Measurements from ENCODE around the gene UBE2N.
"Not testable (repeated sequence)": the region's sequence is repeated elsewhere in the genome, so short reads cannot be mapped to it uniquely, and the experiment has no call there.

UBE2N gene

DNA sequence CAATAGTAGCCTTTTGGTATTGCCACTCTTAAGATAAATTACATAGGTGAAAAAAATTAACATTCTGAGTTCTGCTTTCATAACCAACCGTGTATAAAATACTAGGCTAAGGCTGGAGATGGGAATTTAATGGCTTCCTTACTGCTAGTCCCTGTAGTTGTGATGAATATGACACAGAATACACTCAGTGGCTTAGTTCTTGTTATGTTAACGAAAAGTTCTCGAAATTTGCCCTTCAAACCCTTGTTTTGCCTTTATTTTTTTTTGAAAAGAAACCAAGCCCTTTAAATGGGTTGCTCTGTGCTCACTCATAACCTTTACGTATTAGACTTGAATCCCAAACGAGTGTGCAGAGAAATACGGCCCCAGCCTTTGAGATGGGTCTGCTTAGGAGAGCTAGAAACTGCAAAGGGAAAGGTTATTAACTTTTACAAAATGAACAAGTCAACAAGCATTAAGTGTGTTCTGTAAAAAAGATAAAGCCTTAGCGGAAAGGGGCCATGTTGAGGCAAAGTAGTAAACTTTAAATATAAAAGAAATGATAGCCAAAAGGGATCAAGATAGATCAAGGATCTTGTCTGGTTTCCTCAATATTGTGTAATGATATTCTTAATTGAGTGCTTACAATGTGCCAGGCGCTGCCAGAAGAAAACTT, 62.3 kb downstream of the UBE2N start:
- DNase-seq, result no peak

DNA sequence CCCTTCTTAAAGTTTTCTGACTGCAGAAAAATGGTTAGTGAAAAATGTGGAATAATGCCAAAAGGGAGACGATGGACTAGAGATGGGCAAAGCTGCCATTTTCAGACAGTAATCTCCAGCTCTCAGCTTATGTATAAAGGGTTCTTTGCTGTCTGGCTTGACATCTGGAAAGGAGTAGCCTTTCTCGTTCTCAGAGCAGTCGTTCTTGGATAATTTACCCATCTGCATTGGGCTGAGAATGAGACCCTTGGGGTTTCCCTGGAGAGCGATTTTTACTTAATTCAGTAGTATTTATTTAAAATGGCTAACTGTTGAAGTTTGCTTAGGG, 62.8 kb downstream of the UBE2N start:
- no peak for DNase-seq

- not testable (repeated sequence) for DNase-seq
Measured at GRCh38 chr12:93378196-93378997, 63.4 kb downstream of the UBE2N start.

GRCh38 chr12:93377252-93378195, 64.2 kb downstream of the UBE2N start, which contains the start of gene NUDT4:
TSS of gene NUDT4 (plus strand) at chr12:93377925. CDS start at chr12:93378323, 398 bp downstream.
- peak; percentile 62 for DNase-seq

- DNase-seq, result no peak
Measured at GRCh38 chr12:93376436-93377251, 65.1 kb downstream of the UBE2N start.

DNA sequence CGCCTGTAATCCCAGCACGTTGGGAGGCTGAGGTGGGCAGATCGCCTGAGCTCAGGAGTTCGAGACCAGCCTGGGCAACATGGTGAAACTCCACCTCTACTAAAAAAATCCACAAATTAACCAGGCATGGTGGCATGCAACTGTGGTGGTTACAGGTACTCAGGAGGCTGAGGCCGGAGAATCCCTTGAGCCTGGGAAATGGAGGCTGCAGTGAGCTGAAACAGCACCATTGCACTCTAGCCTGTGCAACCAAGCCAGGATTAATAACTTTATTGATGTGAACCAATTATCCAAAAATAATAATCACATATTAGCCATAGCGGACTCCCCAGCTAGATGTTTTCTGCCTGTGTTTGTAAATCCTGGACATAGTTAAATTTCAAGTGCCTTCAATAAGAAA, 65.8 kb downstream of the UBE2N start:
- DNase-seq, result no peak

DNA sequence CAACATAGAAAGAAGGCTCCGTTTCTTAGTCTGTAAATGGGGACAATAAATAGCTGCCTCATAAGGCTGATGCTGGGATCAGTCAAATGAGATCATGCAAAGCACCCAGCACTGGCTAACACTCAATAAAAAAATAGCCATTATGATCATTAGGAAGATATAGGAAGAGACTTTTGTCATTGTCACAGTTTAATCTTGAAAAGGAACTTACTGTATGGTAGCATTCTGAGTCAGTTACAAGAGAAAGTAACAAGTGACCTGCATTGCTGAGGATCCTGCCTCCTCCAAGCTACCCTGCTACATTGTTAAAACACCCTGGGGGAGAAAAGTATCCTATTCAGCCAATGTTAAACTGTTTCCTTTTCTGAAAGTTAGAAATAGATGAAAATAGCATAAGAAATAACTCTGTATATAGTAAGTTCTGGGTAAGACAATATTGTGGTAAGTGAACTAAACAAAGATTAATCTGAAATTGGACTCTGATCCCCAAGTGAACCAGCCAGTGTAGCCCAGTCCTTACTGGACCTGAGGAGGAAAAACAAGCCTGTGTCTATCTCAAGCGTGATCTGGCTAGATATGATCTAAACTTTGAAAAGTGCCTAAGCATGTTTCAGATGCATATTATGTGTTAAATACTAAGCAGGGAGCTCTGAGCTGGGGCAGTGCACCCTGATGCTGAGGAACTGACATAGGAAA, 67.6 kb downstream of the UBE2N start:
- DNase-seq, result no peak

- no peak for DNase-seq
Measured at GRCh38 chr12:93370947-93371346, 70.8 kb downstream of the UBE2N start.

GRCh38 chr12:93369505-93369904, 72.2 kb downstream of the UBE2N start:
- no peak for DNase-seq

DNA sequence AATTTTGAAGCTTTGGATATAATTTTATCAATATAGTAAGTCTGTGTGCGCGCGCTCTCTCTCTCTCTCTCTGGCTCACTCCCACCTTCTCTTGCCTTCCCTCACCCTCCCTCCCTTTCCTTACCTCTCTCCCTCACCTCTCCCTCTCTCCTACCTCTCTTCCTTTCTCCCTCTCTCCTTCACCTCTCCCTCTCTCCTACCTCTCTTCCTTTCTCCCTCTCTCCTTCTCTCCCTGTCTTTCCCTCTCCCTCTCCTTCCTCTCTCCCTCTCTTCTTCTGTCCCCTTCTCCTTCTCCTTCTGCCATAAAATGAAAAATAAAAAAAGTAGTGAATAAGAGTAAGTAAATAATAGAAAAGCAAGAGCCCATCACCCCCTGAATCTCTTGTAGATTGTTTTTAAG, 73.0 kb downstream of the UBE2N start:
- no peak for DNase-seq

- DNase-seq, result no peak
Measured at GRCh38 chr12:93366422-93366821, 75.3 kb downstream of the UBE2N start.

- no peak for DNase-seq
Measured at GRCh38 chr12:93365616-93366405, 75.9 kb downstream of the UBE2N start.

GRCh38 chr12:93363841-93364297, 77.9 kb downstream of the UBE2N start:
- DNase-seq, result no peak

DNA sequence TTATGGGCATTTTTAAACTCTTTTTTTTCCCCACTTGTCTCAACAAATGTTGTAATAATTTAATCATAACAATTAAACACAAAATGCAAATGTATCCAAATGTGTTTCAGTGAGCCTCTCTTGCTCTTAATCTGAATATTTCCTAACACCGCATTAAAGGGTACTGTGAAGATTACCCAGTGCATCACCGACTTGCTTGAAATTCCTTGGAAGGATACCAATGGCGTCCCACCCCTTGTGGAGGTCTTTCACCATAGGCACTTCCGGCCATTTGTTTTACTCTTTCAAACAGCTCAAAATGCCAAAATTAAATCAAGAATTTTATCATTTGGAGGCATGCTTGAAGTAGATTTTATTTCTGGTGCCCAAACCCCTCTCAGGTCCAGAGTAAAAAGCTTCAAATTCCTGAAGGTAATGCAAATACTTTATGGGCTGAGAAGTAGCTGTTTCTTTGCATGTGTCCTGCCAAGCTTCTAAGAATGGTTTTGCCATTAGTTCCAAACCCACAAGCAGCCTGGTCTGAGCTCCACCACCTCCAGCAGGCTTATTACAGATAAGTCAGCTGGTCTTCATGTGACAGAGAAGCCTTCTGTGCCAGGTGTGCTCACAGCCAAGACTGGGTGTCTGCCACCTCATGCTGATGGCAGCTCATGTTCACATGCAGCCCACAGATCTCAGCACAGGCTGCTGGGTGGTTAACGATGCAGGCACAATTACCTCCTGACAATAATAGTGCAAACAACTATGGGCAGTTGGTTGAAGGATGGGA, 80.4 kb downstream of the UBE2N start:
- no peak for DNase-seq

DNA sequence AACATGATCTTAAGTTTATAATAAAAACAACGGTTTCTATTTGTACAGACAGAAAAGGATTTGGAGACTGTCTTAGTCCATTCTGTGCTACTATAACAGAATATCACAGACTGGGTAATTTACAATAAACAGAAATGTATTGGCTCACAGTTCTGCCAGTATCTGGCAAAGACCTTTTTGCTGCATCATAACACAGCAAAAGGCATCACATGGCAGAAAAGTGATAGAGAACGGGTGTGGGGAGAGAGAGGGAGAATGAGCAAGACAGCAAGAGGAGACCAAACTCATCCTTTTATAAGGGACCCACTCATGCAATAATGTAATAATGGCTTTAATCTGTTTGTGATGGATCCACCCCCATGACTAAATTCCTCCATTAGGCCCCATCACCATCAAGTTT, 81.1 kb downstream of the UBE2N start:
- DNase-seq, result no peak

GRCh38 chr12:93358821-93359220, 82.9 kb downstream of the UBE2N start:
- no peak for DNase-seq

DNA sequence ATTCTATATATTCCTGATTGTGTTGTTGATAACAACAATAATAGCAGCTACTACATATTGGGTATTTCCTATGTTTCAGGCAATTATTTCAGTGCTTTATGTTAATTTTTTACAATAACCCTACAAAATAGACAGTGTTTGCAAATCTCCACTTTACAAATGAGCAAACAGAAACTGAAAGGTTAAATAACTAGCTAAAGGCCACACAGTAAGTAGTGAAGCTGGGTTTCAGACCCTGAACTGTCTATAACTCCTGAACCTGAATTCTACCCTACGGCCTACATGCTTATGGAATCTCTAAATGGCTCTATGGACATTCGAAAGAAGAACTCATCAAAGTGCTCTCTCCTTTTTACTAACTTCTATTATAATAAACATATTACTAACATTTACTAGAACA, 83.7 kb downstream of the UBE2N start:
- DNase-seq, result no peak

GRCh38 chr12:93356214-93356613, 85.5 kb downstream of the UBE2N start:
- DNase-seq, result no peak

Measured in NCI-H1436 treated with DMSO at 0.1 percent for 48 hours (cell line).